ENCODE measurements around the gene RHOD.
A peak's percentile ranks its signal among the peaks of the same experiment; 100 is the strongest.

Gene RHOD

DNA sequence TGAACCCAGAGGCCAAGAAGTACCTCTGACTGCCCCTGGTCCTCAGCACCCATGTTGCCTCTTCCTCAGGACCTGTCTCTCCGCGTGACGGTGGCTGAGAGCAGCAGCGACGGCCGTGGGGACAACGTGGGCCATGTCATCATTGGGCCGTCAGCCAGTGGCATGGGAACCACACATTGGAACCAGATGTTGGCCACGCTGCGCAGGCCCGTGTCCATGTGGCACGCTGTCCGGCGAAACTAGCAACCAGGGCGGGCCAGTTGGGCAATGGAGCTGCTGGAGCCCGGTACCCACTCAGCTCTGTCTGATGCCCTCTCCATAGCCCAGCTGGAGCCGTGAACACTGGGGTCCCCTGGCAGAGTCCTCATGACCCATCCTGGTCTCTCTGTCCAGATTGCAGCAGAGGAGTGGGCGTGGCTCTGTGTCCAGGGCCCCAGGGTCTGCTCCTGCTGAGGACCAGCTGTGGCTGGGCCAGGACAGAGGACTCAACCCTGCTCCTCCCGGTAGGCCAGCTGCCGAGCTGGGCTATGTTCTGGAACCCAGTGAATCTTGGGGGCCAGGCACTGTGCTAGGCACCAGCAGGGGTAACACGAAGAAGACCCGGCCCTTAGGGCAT lies 8.0 kb upstream of the RHOD start:
- Histone ChIP-seq H3K27me3 (ENCODE audit: control insufficient read depth in 2 of 2, insufficient read depth in 2 of 2, low read length in 2 of 2) (no peaks in the 10 kb centered on the region), H3K9ac (ENCODE audit: low read depth in 1 of 2, low read length in 2 of 2) (no peak overlapping the region), H3K36me3 (ENCODE audit: control insufficient read depth in 2 of 2, insufficient read depth in 2 of 2, low read length in 2 of 2) (no peaks in the 10 kb centered on the region), H3K4me1 (ENCODE audit: control insufficient read depth in 2 of 2, insufficient read depth in 2 of 2, low read length in 2 of 2) (peaks cover 0 to under 1% of the 10 kb centered on the region in 2 donors), H3K9me3 (ENCODE audit: control insufficient read depth in 2 of 2, low read length in 2 of 2) (no peaks in the 10 kb centered on the region), H3K4me3 (ENCODE audit: low read length in 2 of 2) (no peak overlapping the region), H3K27ac (ENCODE audit: low read depth in 2 of 2, low read length in 2 of 2) (no peak overlapping the region)

DNA sequence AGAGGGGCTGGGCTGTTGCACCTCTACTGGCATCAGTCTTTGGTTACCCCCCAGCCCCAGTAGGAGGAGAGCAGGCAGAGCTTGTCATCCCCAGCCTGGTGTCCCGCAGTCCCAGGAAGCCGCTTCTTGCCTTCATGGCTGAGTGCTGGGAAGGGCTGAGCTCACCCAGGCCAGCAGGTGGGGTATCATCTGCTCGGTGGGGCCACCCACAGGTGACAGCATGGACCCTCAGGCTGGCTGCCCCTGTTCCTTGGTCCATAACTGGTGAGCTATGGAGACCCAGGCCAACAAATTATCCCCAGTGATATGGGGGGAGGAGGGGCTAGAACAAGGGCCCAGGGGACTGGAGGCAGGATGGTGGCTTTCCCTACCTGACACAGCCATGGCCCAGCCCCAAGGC lies 6.5 kb upstream of the RHOD start:
- Histone ChIP-seq H3K4me3 (ENCODE audit: low read length in 2 of 2) (no peak overlapping the region), H3K9me3 (ENCODE audit: control insufficient read depth in 2 of 2, low read length in 2 of 2) (no peaks in the 10 kb centered on the region), H3K36me3 (ENCODE audit: control insufficient read depth in 2 of 2, insufficient read depth in 2 of 2, low read length in 2 of 2) (no peaks in the 10 kb centered on the region), H3K27me3 (ENCODE audit: control insufficient read depth in 2 of 2, insufficient read depth in 2 of 2, low read length in 2 of 2) (no peaks in the 10 kb centered on the region), H3K27ac (ENCODE audit: low read depth in 2 of 2, low read length in 2 of 2) (no peak overlapping the region), H3K9ac (ENCODE audit: low read depth in 1 of 2, low read length in 2 of 2) (no peak overlapping the region), H3K4me1 (ENCODE audit: control insufficient read depth in 2 of 2, insufficient read depth in 2 of 2, low read length in 2 of 2) (peaks cover 11 to 15% of the 10 kb centered on the region in 2 donors)

- peaks cover 23 to 26% of the 10 kb centered on the region in 2 donors for H3K4me1 ChIP-seq (ENCODE audit: control insufficient read depth in 2 of 2, insufficient read depth in 2 of 2, low read length in 2 of 2)
- H3K4me3 ChIP-seq (ENCODE audit: low read length in 2 of 2): no peak overlapping the region
- H3K27ac ChIP-seq (ENCODE audit: low read depth in 2 of 2, low read length in 2 of 2): no peak overlapping the region
- H3K9ac ChIP-seq (ENCODE audit: low read depth in 1 of 2, low read length in 2 of 2): no peak overlapping the region
- no peaks in the 10 kb centered on the region for H3K27me3 ChIP-seq (ENCODE audit: control insufficient read depth in 2 of 2, insufficient read depth in 2 of 2, low read length in 2 of 2)
- H3K36me3 ChIP-seq (ENCODE audit: control insufficient read depth in 2 of 2, insufficient read depth in 2 of 2, low read length in 2 of 2): no peaks in the 10 kb centered on the region
- no peaks in the 10 kb centered on the region for H3K9me3 ChIP-seq (ENCODE audit: control insufficient read depth in 2 of 2, low read length in 2 of 2)
These were observed 5.3 kb upstream of the RHOD start for GRCh38 chr11:67051180-67051893.

DNA sequence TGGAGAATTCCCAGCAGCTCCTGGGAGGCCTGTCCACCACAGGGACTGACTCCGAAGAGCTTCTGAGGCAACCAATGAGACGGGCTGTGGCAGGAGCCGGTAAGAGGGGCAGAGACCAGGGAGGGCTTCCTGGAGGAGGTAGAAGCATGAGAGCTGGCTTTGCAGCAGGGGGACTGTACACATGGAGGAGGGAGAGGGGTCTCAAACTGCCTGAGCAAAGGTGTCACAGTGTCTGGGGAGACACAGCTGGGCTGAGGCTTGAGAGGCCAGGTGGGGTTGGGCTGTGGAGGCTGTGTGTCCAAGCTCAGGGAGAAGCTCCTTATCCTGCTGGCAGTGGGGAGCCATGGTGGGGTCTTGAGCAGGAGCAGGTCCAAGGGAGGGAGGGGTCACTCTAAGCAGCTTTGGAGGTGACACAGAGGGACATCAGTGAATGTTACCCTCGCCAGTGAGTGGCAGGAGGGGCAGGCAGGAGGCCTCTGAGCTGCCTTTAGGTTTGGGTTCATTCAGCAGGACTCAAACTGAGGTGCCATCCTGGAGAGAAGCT lies 4.6 kb upstream of the RHOD start:
- no peak overlapping the region for H3K27ac ChIP-seq (ENCODE audit: low read depth in 2 of 2, low read length in 2 of 2)
- peaks cover 24 to 28% of the 10 kb centered on the region in 2 donors for H3K4me1 ChIP-seq (ENCODE audit: control insufficient read depth in 2 of 2, insufficient read depth in 2 of 2, low read length in 2 of 2)
- H3K9ac ChIP-seq (ENCODE audit: low read depth in 1 of 2, low read length in 2 of 2): no peak overlapping the region
- no peaks in the 10 kb centered on the region for H3K36me3 ChIP-seq (ENCODE audit: control insufficient read depth in 2 of 2, insufficient read depth in 2 of 2, low read length in 2 of 2)
- no peak overlapping the region for H3K4me3 ChIP-seq (ENCODE audit: low read length in 2 of 2)
- H3K9me3 ChIP-seq (ENCODE audit: control insufficient read depth in 2 of 2, low read length in 2 of 2): no peaks in the 10 kb centered on the region
- no peaks in the 10 kb centered on the region for H3K27me3 ChIP-seq (ENCODE audit: control insufficient read depth in 2 of 2, insufficient read depth in 2 of 2, low read length in 2 of 2)

DNA sequence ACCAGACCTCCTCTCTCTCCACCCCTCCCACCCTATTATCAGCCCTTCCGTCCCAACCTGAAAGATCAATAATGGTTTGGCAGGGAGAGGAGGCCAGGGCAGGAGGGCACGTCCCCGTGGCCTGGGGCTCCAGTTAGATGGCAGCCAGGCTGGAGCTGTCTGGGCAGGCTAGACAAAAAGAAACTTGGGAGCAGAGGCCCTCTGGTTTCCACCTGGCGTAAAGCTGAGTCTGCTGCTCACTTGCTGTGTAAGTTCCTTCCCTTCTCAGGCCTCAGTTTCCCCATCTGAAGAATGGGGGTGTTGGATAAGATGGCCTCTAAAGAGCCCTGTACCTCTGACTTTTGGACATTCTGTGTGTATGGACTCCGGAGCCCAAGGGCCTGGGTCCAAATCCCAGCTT lies 3.8 kb upstream of the RHOD start:
- Histone ChIP-seq H3K27ac (ENCODE audit: low read depth in 2 of 2, low read length in 2 of 2) (no peak overlapping the region), H3K9ac (ENCODE audit: low read depth in 1 of 2, low read length in 2 of 2) (no peak overlapping the region), H3K9me3 (ENCODE audit: control insufficient read depth in 2 of 2, low read length in 2 of 2) (no peaks in the 10 kb centered on the region), H3K4me3 (ENCODE audit: low read length in 2 of 2) (no peak overlapping the region), H3K27me3 (ENCODE audit: control insufficient read depth in 2 of 2, insufficient read depth in 2 of 2, low read length in 2 of 2) (peaks cover 0 to 4% of the 10 kb centered on the region in 2 donors), H3K4me1 (ENCODE audit: control insufficient read depth in 2 of 2, insufficient read depth in 2 of 2, low read length in 2 of 2) (peaks cover 24 to 28% of the 10 kb centered on the region in 2 donors), H3K36me3 (ENCODE audit: control insufficient read depth in 2 of 2, insufficient read depth in 2 of 2, low read length in 2 of 2) (no peaks in the 10 kb centered on the region)

DNA sequence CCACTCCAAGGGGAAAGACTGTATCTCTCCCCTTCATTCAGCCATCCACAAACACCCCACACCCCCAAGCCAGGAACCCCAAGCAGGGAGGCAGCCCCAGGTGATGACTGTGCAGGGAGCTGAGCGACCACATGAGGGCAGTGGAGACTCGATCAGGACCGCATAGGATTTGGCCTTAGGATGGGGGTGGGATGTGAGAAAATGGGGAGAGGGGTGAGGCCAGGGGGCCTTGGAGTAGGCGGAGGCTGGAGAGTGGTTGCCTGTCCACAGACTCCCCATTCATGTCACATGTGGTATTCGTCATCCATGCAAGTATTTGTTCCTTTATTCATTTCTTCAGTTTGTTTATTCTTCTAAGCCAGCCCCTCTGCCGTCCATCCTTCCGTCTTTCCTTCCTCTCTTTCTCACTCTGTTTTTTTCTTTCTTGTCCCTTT lies 2.7 kb upstream of the RHOD start:
- no peaks in the 10 kb centered on the region for H3K36me3 ChIP-seq (ENCODE audit: control insufficient read depth in 2 of 2, insufficient read depth in 2 of 2, low read length in 2 of 2)
- no peaks in the 10 kb centered on the region for H3K9me3 ChIP-seq (ENCODE audit: control insufficient read depth in 2 of 2, low read length in 2 of 2)
- H3K9ac ChIP-seq (ENCODE audit: low read depth in 1 of 2, low read length in 2 of 2): no peak overlapping the region
- no peak overlapping the region for H3K4me3 ChIP-seq (ENCODE audit: low read length in 2 of 2)
- peaks cover 4% of the 10 kb centered on the region in 2 donors for H3K27me3 ChIP-seq (ENCODE audit: control insufficient read depth in 2 of 2, insufficient read depth in 2 of 2, low read length in 2 of 2)
- H3K4me1 ChIP-seq (ENCODE audit: control insufficient read depth in 2 of 2, insufficient read depth in 2 of 2, low read length in 2 of 2): peaks cover 24 to 28% of the 10 kb centered on the region in 2 donors
- peak overlapping the region in 1 of 2 donors; percentile 34 for H3K27ac ChIP-seq (ENCODE audit: low read depth in 2 of 2, low read length in 2 of 2)

GRCh38 chr11:67054346-67054835 lies 2.3 kb upstream of the RHOD start:
- Histone ChIP-seq H3K4me3 (ENCODE audit: low read length in 2 of 2) (no peak overlapping the region), H3K4me1 (ENCODE audit: control insufficient read depth in 2 of 2, insufficient read depth in 2 of 2, low read length in 2 of 2) (peaks cover 24 to 28% of the 10 kb centered on the region in 2 donors), H3K27ac (ENCODE audit: low read depth in 2 of 2, low read length in 2 of 2) (peak overlapping the region in 1 of 2 donors; percentile 34), H3K9ac (ENCODE audit: low read depth in 1 of 2, low read length in 2 of 2) (no peak overlapping the region), H3K27me3 (ENCODE audit: control insufficient read depth in 2 of 2, insufficient read depth in 2 of 2, low read length in 2 of 2) (peaks cover 4% of the 10 kb centered on the region in 2 donors), H3K9me3 (ENCODE audit: control insufficient read depth in 2 of 2, low read length in 2 of 2) (no peaks in the 10 kb centered on the region), H3K36me3 (ENCODE audit: control insufficient read depth in 2 of 2, insufficient read depth in 2 of 2, low read length in 2 of 2) (no peaks in the 10 kb centered on the region)

DNA sequence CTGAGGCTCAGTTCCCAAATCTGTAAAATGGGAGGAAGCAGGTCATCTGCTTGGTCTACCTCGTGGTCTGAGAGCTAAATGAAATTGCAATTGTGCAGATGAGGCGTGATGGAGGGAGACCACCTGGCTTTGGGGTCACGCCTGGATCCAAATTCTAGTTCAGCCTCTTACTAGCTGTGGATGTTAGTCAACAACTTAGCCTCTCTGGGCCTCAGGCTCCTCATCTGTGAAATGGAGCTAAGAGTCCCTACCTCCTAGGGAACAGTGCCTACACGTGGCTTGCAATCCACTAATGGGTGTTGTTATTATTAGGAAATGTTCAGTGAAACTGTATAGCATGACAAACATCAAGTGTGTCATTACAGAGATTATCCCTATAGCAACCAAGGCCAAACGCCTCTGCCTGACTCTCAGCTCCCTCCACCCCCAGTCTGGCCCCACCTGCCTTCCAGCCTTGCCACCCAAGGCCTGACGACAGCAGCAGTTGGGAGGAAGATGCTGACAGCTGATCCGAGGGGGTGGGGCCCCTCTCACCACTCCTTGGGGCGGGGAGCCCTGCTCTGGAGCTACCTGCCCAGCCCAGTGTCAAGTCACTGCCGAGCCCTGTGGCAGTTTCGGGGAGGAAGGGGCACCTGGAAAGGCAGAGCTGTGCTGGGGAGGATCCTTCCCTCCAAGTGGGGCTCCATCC lies 1.7 kb upstream of the RHOD start:
- Histone ChIP-seq H3K9me3 (ENCODE audit: control insufficient read depth in 2 of 2, low read length in 2 of 2) (no peaks in the 10 kb centered on the region), H3K27ac (ENCODE audit: low read depth in 2 of 2, low read length in 2 of 2) (peak overlapping the region; percentile 32 to 63), H3K27me3 (ENCODE audit: control insufficient read depth in 2 of 2, insufficient read depth in 2 of 2, low read length in 2 of 2) (peaks cover 4% of the 10 kb centered on the region in 2 donors), H3K4me1 (ENCODE audit: control insufficient read depth in 2 of 2, insufficient read depth in 2 of 2, low read length in 2 of 2) (peaks cover 24 to 28% of the 10 kb centered on the region in 2 donors), H3K9ac (ENCODE audit: low read depth in 1 of 2, low read length in 2 of 2) (no peak overlapping the region), H3K4me3 (ENCODE audit: low read length in 2 of 2) (peak overlapping the region in 1 of 2 donors; percentile 8), H3K36me3 (ENCODE audit: control insufficient read depth in 2 of 2, insufficient read depth in 2 of 2, low read length in 2 of 2) (no peaks in the 10 kb centered on the region)

DNA sequence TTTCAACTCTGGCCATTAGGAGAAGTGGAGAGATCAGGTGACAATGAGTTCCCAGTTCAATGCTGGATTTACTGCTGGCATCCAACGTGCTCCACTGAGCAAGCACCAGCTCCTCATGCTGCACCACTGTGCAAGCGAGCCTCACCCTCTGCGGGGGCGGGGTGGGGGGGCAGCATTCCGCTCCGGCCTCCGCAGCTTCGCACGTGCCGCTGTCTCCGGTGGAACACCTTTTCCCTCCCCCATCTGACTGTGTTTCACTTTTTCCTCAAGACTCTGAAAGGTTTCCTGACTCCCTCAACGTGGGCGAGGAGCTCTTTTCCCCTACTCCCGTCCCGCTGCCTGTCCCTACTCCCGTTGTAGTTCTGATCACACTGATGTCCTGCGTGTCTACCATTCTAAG lies 835 bp upstream of the RHOD start:
- Histone ChIP-seq H3K27ac (ENCODE audit: low read depth in 2 of 2, low read length in 2 of 2) (peak overlapping the region in 1 of 2 donors; percentile 63), H3K9me3 (ENCODE audit: control insufficient read depth in 2 of 2, low read length in 2 of 2) (no peaks in the 10 kb centered on the region), H3K4me1 (ENCODE audit: control insufficient read depth in 2 of 2, insufficient read depth in 2 of 2, low read length in 2 of 2) (peaks cover 24 to 28% of the 10 kb centered on the region in 2 donors), H3K27me3 (ENCODE audit: control insufficient read depth in 2 of 2, insufficient read depth in 2 of 2, low read length in 2 of 2) (peaks cover 4% of the 10 kb centered on the region in 2 donors), H3K9ac (ENCODE audit: low read depth in 1 of 2, low read length in 2 of 2) (no peak overlapping the region), H3K4me3 (ENCODE audit: low read length in 2 of 2) (peak overlapping the region; percentile 58 to 67), H3K36me3 (ENCODE audit: control insufficient read depth in 2 of 2, insufficient read depth in 2 of 2, low read length in 2 of 2) (no peaks in the 10 kb centered on the region)
